ENCODE results near the gene CYTIP.

GRCh38 chr2:157487271-157487610 is 43.4 kb upstream of the CYTIP start:
- TF ChIP-seq CTCF (IDR thresholded peaks at IDR 0.05; ENCODE audit: low read length) (no peak), EZH2 (IDR thresholded peaks at IDR 0.05; ENCODE audit: borderline replicate concordance, low read length) (no peak)
